Caco-2 (cell line): ENCODE results near the gene PCDHB5. TPM values are rescaled to one million over a fixed set of nuclear protein-coding genes. Genes with fewer than 3 reads are reported as not detected.
"Not testable (repeated sequence)": the region's sequence is repeated elsewhere in the genome, so short reads cannot be mapped to it uniquely, and the experiment has no call there.

Source experiments
- Bru-seq: library from RNA; stranded (reverse); fragments of 400-500 nt; gene quantifications from one replicate; lab custom pipeline; 2021; lab: Mats Ljungman, UMichigan
- BruChase-seq, 2 experiments: library from RNA; stranded (reverse); fragments of 400-500 nt; gene quantifications; one replicate each; lab custom pipeline; 2021; lab: Mats Ljungman, UMichigan
- BruUV-seq: library from RNA; stranded (reverse); fragments of 400-500 nt; replicated peaks from 2 replicates; lab custom pipeline; 2021; lab: Mats Ljungman, UMichigan
- CTCF ChIA-PET: fragments of 300-600 bp; sonication (Branson Sonifier 250); formaldehyde crosslinking; loops from one replicate; lab custom pipeline; 2022; ENCODE audit warnings: antibody characterized with exemption; lab: Charles Lee
- POLR2A ChIA-PET: fragments of 300-600 bp; sonication (Branson Sonifier 250); formaldehyde crosslinking; loops from one replicate; lab custom pipeline; 2022; ENCODE audit warnings: antibody characterized with exemption; lab: Charles Lee
- DNase-seq, 2 experiments: peaks; one replicate each; pipeline versions ENCODE4 v3.0.0 to v3.0.0-alpha.2; 2020 to 2022
- H3K27me3 ChIP-seq: replicated peaks from 2 replicates; pipeline ENCODE4 v1.6.0; 2011; ENCODE audit warnings: low read length; ENCODE audit not compliant: control insufficient read depth, insufficient read depth
- H3K36me3 ChIP-seq: 2 replicates; pipeline ENCODE4 v1.5.1; 2011; ENCODE audit warnings: low read length; ENCODE audit not compliant: control insufficient read depth, insufficient read depth
- H3K4me1 ChIP-seq: fragments of 250-450 bp; sonication (Bioruptor Pico); 2 replicates; pipeline ENCODE4 v1.5.1; 2020; ENCODE audit warnings: mild to moderate bottlenecking
- H3K4me3 ChIP-seq: 2 replicates; pipeline ENCODE4 v1.5.1; 2011; ENCODE audit warnings: low read depth, mild to moderate bottlenecking, control low read depth, low read length
- H3K9me3 ChIP-seq: fragments of 250-450 bp; sonication (Bioruptor Pico); 2 replicates; pipeline ENCODE4 v1.5.1; 2020; ENCODE audit warnings: mild to moderate bottlenecking, moderate library complexity
- H3K27ac Mint-ChIP-seq: one replicate; pipeline ENCODE4 v1.8.0; 2022; ENCODE audit warnings: mixed read lengths; ENCODE audit not compliant: unreplicated experiment
- H3K27me3 Mint-ChIP-seq: one replicate; pipeline ENCODE4 v1.8.0; 2022; ENCODE audit warnings: mixed read lengths; ENCODE audit not compliant: insufficient read depth, unreplicated experiment
- H3K36me3 Mint-ChIP-seq: one replicate; pipeline ENCODE4 v1.8.0; 2022; ENCODE audit warnings: mild to moderate bottlenecking, mixed read lengths; ENCODE audit not compliant: insufficient read depth, unreplicated experiment
- H3K4me1 Mint-ChIP-seq: one replicate; pipeline ENCODE4 v1.8.0; 2022; ENCODE audit warnings: low read depth, mixed read lengths; ENCODE audit not compliant: unreplicated experiment
- H3K4me3 Mint-ChIP-seq: one replicate; pipeline ENCODE4 v1.8.0; 2022; ENCODE audit warnings: mild to moderate bottlenecking, moderate library complexity, mixed read lengths; ENCODE audit not compliant: unreplicated experiment
- H3K9me3 Mint-ChIP-seq: one replicate; pipeline ENCODE4 v1.8.0; 2022; ENCODE audit warnings: mixed read lengths; ENCODE audit not compliant: unreplicated experiment
- intact Hi-C: fragments of 100-400 bp; cut with micrococcal nuclease; formaldehyde crosslinking; loops from one replicate; pipeline ENCODE4 v1.10.0; 2022; ENCODE audit not compliant: unreplicated experiment
- long read RNA-seq: library from polyadenylated mRNA; stranded (forward); transcript quantifications from one replicate; pipeline ENCODE4 v2.0.0, GENCODE V29; 2022
- total RNA-seq: library from RNA; stranded (reverse); gene quantifications from 2 replicates; pipeline ENCODE4 v1.2.3, GENCODE V29; 2022
- TF ChIP-seq, protein P1 (sequence below), 2 experiments: fragments of 200-600 bp in 1 of 2; IDR thresholded peaks; 1 replicate in 1 of 2; 2 replicates in 1 of 2; pipeline versions ENCODE4 v1.5.1 to v1.8.0; 2011 to 2022; ENCODE audit warnings: antibody characterized with exemption in 1 of 2, control low read depth in 1 of 2, inconsistent platforms in 1 of 2, low read depth in 1 of 2, low read length in 1 of 2, mild to moderate bottlenecking in 1 of 2, moderate library complexity in 1 of 2; ENCODE audit not compliant: insufficient read depth in 1 of 2, severe bottlenecking in 1 of 2, unreplicated experiment in 1 of 2

The PCDHB5 gene
- not detected in 2 replicates for total RNA-seq
- percentile 7 among the genes with signal in this experiment for Bru-seq, nascent RNA
- BruChase-seq, experiment 1, labeled RNA remaining after a 2-hour chase, result percentile 19 among the genes with signal in this experiment
- BruChase-seq, experiment 2, labeled RNA remaining after a 6-hour chase, result not detected
- long read RNA-seq, result 0 reads

DNA sequence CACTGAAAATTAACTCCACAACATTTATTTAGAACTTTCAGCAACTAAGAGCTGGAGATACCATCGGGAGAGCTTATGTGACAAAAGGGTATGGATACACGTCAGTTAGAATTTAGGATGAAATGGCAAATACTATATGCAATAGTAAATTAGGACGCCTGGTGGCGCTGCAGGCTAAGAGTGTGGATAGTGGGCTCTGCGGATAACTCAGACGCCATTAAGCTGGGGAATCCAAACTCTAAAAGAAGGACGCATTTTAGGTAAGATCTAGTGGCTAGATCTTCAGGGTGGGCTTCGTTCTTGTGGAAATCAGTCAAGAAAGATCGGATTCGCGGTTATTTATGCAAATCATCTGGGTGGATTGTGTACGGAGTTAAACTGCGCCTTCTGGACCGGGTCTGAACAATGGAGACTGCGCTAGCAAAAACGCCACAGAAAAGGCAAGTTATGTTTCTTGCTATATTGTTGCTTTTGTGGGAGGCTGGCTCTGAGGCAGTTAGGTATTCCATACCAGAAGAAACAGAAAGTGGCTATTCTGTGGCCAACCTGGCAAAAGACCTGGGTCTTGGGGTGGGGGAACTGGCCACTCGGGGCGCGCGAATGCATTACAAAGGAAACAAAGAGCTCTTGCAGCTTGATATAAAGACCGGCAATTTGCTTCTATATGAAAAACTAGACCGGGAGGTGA is at the start of gene PCDHB5:
PCDHB5 (plus strand) TSS at position 177 of the 688 bp plus-strand sequence; CDS start at position 406, 229 bp downstream.
- TF ChIP-seq, protein P1, sequence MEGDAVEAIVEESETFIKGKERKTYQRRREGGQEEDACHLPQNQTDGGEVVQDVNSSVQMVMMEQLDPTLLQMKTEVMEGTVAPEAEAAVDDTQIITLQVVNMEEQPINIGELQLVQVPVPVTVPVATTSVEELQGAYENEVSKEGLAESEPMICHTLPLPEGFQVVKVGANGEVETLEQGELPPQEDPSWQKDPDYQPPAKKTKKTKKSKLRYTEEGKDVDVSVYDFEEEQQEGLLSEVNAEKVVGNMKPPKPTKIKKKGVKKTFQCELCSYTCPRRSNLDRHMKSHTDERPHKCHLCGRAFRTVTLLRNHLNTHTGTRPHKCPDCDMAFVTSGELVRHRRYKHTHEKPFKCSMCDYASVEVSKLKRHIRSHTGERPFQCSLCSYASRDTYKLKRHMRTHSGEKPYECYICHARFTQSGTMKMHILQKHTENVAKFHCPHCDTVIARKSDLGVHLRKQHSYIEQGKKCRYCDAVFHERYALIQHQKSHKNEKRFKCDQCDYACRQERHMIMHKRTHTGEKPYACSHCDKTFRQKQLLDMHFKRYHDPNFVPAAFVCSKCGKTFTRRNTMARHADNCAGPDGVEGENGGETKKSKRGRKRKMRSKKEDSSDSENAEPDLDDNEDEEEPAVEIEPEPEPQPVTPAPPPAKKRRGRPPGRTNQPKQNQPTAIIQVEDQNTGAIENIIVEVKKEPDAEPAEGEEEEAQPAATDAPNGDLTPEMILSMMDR (IDR thresholded peaks at IDR 0.05; ENCODE audit: insufficient read depth in 1 of 2, low read depth in 1 of 2, low read length in 1 of 2, severe bottlenecking in 1 of 2, unreplicated experiment in 1 of 2), result no peak
- H3K4me3 ChIP-seq, result no peak within 1 kb of the TSS

GRCh38 chr5:141094481-141095262 is 40.3 kb upstream of the PCDHB5 start, which contains the start of gene PCDHB2:
Gene PCDHB2, plus strand, starts transcription at chr5:141094615. Its CDS starts 176 bp downstream, at chr5:141094791.
- ChIA-PET CTCF (no interaction called here), POLR2A (no interaction called here)
- Mint-ChIP-seq H3K9me3 (peaks cover 35% of the 10 kb centered on the region), H3K4me1 (no peaks in the 10 kb centered on the region), H3K4me3 (peak within 1 kb of the TSS; percentile 21), H3K27ac (no peak within 1 kb of the TSS), H3K27me3 (no peaks in the 10 kb centered on the region), H3K36me3 (no peaks in the 10 kb centered on the region)
- intact Hi-C loops, result no loop called here
- H3K9me3 ChIP-seq, result no peaks in the 10 kb centered on the region; the same call in 1 of the 2 replicates
- TF ChIP-seq, protein P1 (IDR thresholded peaks at IDR 0.05; ENCODE audit: insufficient read depth in 1 of 2, low read depth in 1 of 2, low read length in 1 of 2, severe bottlenecking in 1 of 2, unreplicated experiment in 1 of 2), result no peak
- no peaks in the 10 kb centered on the region for H3K27me3 ChIP-seq
- DNase-seq, result no peak
- BruUV-seq, result no TSS peak
- H3K4me1 ChIP-seq, result no peaks in the 10 kb centered on the region
- no peaks in the 10 kb centered on the region for H3K36me3 ChIP-seq
- H3K4me3 ChIP-seq, result no peak within 1 kb of the TSS

More for the DNA sequence above, at the start of gene PCDHB5:
- BruUV-seq, result no TSS peak
- Histone ChIP-seq H3K9me3 (peaks cover 7% of the 10 kb centered on the region; the same call in 1 of the 2 replicates), H3K27me3 (no peaks in the 10 kb centered on the region), H3K36me3 (no peaks in the 10 kb centered on the region), H3K4me1 (no peaks in the 10 kb centered on the region)
- ChIA-PET POLR2A (no interaction called here), CTCF (no interaction called here)
- peaks cover 28% of the 10 kb centered on the region for H3K9me3 Mint-ChIP-seq
- DNase-seq, result no peak
- no peaks in the 10 kb centered on the region for H3K4me1 Mint-ChIP-seq
- H3K27me3 Mint-ChIP-seq, result no peaks in the 10 kb centered on the region
- no peaks in the 10 kb centered on the region for H3K36me3 Mint-ChIP-seq
- intact Hi-C loops, result no loop called here
- H3K4me3 Mint-ChIP-seq, result no peak within 1 kb of the TSS
- no peak within 1 kb of the TSS for H3K27ac Mint-ChIP-seq

- no peaks in the 10 kb centered on the region; the same call in 1 of the 2 replicates for H3K9me3 ChIP-seq
- CTCF ChIA-PET, result no interaction called here
- no peaks in the 10 kb centered on the region for H3K27me3 ChIP-seq
- H3K4me3 ChIP-seq, result no peak overlapping the region
- POLR2A ChIA-PET, result no interaction called here
- BruUV-seq, result no TSS peak
- no peaks in the 10 kb centered on the region for H3K36me3 Mint-ChIP-seq
- H3K27me3 Mint-ChIP-seq, result no peaks in the 10 kb centered on the region
- no peak overlapping the region for H3K27ac Mint-ChIP-seq
- H3K36me3 ChIP-seq, result no peaks in the 10 kb centered on the region
- H3K4me1 Mint-ChIP-seq, result no peaks in the 10 kb centered on the region
- H3K4me1 ChIP-seq, result no peaks in the 10 kb centered on the region
- no peak for DNase-seq
- intact Hi-C loops, result no loop called here
- peaks cover 41% of the 10 kb centered on the region for H3K9me3 Mint-ChIP-seq
- TF ChIP-seq, protein P1 (IDR thresholded peaks at IDR 0.05; ENCODE audit: insufficient read depth in 1 of 2, low read depth in 1 of 2, low read length in 1 of 2, severe bottlenecking in 1 of 2, unreplicated experiment in 1 of 2), result no peak
- no peak overlapping the region for H3K4me3 Mint-ChIP-seq
These were observed 39.8 kb upstream of the PCDHB5 start for GRCh38 chr5:141095263-141095641.

GRCh38 chr5:141096181-141096580 is 38.8 kb upstream of the PCDHB5 start:
- CTCF ChIA-PET, POLR2A ChIA-PET, intact Hi-C loops, H3K27ac Mint-ChIP-seq, H3K4me1 Mint-ChIP-seq, H3K27me3 Mint-ChIP-seq, H3K27me3 ChIP-seq, BruUV-seq, H3K36me3 ChIP-seq, H3K9me3 ChIP-seq, H3K4me3 Mint-ChIP-seq, H3K4me3 ChIP-seq, H3K36me3 Mint-ChIP-seq, H3K4me1 ChIP-seq, DNase-seq: not testable (repeated sequence)
- H3K9me3 Mint-ChIP-seq, result peaks cover 47% of the 10 kb centered on the region
